H54 (cell line): ENCODE data around the gene PNMA6F.
A peak's percentile ranks its signal among the peaks of the same experiment; 100 is the strongest.
"Not testable (repeated sequence)": the region's sequence is repeated elsewhere in the genome, so short reads cannot be mapped to it uniquely, and the experiment has no call there.

Experiments
- DNase-seq: peaks from one replicate; pipeline ENCODE4 v3.0.0; 2011; ENCODE audit warnings: low spot score, mixed read lengths; ENCODE audit not compliant: insufficient read length
- FAIRE-seq: peaks from 3 replicates; lab custom pipeline; 2011; peaks lifted over from hg19 to GRCh38; lab: Jason Lieb, UNC
- POLR2A ChIP-seq: IDR thresholded peaks from 2 replicates; pipeline ENCODE4 v1.6.1; 2011; ENCODE audit warnings: low read depth, mild to moderate bottlenecking, low read length

The PNMA6F gene

DNA sequence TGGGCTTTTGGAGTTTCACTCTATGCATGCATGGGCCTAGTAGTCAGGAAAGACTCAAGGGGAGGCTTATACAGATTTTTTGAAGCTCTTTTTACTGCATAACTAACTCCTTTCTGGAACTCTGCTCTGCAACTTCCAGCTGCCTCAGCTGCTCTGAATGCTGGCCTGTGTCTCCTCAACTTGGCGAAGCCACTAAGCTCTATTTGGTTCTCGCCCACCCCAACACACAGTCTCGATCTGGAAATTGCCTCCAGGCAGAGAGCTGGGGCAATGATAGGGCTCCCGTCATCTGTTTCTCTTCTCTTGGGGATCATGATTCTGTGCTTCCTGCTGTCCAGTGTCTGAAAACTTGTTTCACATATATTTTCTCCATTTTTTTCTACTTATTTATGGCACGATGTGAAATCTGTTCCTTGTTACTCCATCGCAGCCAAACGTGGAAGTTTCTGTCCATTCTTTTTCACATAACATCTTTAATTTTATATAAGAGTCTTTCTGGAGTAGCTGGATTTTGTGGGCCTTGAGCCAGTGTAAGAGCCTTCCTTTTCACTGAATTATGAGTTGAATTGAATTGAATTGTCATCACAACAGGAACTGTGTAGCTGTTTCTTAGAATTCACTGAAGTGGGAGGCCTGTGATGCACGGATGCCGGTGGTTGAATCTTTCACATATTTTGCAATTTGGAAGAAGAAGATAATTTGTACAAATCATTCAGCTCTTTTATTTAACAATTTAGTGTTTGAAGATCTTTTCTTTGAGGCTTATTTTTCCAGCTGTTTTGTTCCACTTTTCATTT is 21.4 kb upstream of the PNMA6F start:
- DNase-seq, result no peak
- no peak for TF ChIP-seq POLR2A
- FAIRE-seq, result no peak

DNA sequence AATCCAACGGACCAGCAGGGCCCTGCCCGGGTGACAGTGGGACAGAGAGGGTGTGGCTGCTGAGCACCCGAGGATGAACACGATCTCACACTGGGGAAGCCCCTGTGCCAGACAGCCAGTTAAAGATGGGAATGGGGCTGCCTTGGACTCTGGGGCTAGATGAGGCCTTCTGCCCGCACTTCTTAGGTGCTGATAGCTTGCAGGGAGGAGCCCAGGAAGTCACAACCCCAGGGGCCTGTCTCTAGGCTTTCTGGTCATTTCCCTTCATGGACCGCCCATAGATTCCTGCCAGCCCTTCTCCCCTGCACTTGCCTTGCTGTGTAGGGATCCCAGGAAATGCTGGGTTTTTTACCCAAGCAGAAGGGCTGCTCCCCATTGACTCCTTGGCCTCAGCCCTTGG is 18.5 kb upstream of the PNMA6F start:
- no peak for FAIRE-seq
- DNase-seq, result no peak
- TF ChIP-seq POLR2A, result no peak

DNA sequence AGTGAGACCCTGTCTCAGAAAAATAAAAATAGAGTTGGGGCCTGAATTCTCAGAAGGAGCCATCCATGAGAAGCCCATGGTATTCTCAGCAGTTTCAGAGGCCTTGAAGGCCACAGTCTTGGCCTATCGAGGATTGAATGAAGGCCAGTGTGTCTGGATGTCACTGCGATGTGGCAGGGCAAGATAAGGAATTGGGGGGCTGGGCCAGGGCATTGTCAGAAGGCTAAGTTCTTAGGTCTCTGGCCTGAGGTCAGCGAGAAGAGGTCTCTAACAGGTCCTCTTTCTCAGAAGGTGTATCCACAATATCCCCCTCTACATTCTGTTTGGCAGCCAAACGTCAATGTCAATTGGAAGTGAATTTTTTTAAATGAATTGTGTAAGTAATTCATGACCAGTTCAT is 18.1 kb upstream of the PNMA6F start:
- FAIRE-seq, result no peak
- DNase-seq, result no peak
- no peak for TF ChIP-seq POLR2A

DNA sequence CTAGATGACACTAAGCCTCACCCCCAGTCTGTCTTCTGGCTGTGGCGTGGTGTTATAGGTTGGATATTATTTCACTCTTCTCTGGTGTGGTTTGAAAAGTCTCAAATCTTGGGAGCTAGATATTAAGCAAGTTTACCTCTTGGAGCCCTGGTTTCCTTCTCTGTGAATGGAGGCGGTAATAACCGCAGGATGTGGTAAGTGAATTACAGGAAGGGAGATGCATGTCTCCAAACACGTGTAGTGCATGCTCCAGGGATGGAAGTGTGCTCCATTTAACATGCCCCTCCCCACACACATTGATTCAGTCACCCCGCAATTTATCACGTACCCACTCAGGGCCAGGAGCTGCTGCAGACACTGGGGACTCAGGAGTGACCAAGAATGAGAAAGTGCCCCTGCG is 17.3 kb upstream of the PNMA6F start:
- FAIRE-seq (no peak), DNase-seq (no peak)
- TF ChIP-seq POLR2A, result no peak

DNA sequence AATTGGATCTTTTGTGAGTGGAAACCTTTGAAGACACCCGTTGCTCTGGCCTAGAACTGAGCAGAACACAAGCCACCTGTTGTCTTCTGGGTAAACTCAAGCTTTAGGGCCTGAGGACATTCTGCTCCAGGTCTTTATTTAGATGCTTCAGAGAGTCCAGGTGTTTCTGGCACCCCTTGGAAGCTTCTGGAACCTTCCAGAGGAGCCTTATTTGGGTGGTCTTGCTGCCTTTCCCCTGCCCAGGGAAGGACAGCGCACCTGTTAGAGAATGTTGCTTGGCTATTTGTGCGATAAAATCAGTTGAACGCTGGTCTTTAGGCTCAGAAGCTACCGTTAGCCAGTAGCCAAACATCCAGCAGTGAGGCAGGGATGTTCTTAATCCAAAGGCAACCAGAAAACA is 15.4 kb upstream of the PNMA6F start:
- FAIRE-seq, result no peak
- no peak for TF ChIP-seq POLR2A

DNA sequence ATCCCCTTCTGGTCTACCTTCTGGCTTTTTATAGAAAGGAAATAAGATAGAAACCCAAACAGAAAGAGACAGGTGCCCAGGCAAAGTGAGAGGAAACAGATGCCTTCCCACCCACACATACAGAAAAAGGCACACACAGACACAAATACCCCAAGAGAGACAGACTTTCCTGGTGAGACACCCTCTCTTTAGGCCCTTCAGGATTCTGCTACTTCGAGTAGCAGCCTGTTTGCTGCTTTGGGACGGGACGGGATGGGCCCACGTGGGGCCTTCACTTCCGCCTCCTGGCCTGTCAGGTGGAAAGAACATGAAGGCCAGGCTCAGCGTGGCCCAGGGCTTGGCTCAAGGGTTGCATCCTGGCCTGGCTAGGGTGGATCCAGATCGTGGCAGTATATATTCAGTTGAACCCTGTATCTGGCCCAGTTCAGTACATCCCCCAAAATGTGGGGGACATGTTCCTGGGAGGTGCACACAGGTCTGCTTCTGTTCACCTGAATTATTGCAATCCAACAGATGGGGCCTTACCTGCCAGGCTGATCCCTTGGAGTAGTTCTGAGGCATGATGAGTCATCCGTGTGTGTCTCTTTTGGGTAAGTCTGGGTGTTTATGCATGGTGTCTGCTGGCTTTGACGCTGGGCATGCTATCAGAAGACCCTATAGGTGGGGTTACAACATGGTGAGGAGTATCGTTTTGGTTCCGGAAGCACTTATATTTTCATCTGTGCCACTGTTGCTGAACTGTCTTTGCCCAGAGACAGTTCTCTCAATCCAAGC is 14.7 kb upstream of the PNMA6F start:
- TF ChIP-seq POLR2A, result no peak
- no peak for FAIRE-seq
- DNase-seq, result no peak

More for the DNA sequence above, 15.4 kb upstream of the PNMA6F start:
- no peak for DNase-seq

DNA sequence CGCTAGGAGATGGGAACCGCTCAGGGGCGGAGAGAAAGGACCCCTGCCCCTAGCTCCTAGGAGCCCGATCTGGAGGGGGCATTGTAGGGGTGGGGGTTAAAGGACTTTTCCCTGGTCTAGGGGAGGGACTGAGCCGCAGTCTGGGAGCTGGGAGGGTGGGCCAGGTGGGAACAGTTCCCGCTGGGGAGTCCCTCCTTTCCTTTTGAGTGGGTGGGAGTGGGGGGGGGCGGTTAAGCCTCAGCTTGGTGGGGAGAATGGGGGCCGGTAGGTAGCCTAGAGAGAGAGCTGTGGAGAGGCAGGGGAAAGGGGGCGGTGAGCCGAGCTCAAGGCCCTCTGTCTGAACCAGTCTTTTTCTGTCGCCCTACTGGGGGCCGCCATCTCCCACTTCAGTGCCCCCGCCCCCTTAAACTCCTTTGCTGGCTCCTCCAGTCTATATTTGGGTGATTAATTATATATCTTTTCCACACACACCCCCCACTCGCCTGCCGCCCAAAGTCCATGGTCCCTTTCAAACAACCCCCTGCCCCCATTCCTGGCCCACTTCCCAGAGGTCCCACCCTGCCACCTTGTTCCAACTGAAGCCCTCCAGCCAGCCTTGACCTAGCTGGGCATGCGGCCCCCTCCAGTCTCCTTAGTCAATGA is 13.2 kb upstream of the PNMA6F start:
- DNase-seq, result no peak
- no peak for TF ChIP-seq POLR2A
- FAIRE-seq, result no peak

DNA sequence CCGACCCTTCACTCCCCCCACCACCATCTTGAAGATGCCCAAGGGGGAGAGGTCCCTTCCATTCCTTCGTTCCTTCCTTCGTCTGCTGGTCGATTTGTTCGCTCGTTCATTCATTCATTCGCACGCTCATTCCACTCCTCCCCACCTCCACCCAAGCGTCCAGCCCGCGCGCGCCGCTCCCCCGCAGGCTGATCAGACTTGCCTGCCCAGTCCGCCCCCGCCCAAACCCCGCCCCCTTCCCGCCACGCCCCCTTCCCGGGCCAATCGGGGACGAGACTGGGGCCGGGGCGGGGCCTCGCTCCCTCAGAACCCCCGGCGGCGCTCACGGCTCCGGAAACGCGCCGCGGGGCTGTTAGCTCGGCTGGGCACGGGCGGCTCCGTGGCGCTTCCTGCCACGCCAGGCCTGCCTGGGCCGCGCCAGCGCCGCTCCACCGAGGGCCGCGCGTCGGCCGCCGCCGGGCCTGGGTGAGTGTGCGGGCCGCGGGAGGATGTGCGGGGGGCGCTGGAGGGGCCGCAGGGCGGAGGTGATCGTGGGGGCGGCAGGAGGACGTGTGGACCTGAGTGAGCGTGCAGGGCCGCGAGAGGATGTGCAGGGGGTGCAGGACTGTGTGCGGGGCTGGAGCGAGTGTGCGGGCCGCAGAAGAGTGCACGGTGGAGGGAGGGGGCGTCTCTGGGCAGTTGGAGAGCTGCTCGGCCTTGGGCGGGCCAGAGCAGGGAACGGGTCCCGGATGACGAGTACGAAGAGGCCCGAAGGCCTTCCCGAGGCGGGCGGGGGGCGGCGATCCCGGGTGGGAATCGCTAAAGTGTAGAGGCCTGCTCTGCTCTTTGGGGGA is 12.5 kb upstream of the PNMA6F start, which contains the start of gene ZNF275:
Gene ZNF275, plus strand, starts transcription at position 333 of the 833 bp plus-strand sequence. CDS start 2,527 bp downstream, outside the sequence.
- DNase-seq (peak; percentile 86), FAIRE-seq (no peak)
- peak; percentile 73 for TF ChIP-seq POLR2A

DNA sequence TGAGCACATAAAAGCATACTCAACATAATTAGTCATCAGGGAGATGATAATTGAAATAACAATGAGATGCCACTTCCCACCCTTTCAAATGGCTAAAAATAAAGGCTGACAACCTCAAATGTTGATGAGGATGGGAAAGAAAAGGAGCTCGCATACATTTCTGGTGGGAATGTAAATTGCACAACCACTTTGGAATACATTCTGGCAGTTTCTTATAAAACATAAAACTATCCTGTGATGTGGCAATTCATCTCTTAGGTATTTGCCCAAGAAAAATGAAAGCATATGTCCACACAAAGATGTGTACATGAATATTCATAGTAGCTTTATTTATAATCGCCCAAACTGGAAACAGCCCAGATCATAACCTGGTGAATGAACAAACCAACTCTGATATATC is 11.7 kb upstream of the PNMA6F start:
- no peak for TF ChIP-seq POLR2A
- FAIRE-seq (no peak), DNase-seq (no peak)

DNA sequence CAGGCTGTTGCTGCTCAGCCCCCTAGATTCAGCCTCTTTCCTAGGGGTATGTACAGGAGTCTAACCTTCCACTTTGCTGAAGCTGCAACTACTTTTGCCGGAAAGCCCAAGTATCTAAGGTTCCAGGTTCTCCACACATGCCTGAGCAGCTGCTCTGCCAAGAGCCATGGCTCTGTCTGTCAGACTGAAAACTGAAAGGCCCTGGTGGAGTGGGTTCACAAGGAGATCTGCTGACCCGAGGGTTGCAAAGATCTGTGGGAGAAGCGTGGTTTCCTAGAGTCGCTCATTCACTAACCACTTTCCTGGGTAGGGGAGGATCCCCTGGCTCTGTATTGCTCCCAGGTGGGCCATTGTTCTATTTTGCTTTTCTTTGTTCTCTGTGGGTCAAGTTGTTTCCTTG is 6.0 kb upstream of the PNMA6F start:
- no peak for FAIRE-seq
- no peak for TF ChIP-seq POLR2A

DNA sequence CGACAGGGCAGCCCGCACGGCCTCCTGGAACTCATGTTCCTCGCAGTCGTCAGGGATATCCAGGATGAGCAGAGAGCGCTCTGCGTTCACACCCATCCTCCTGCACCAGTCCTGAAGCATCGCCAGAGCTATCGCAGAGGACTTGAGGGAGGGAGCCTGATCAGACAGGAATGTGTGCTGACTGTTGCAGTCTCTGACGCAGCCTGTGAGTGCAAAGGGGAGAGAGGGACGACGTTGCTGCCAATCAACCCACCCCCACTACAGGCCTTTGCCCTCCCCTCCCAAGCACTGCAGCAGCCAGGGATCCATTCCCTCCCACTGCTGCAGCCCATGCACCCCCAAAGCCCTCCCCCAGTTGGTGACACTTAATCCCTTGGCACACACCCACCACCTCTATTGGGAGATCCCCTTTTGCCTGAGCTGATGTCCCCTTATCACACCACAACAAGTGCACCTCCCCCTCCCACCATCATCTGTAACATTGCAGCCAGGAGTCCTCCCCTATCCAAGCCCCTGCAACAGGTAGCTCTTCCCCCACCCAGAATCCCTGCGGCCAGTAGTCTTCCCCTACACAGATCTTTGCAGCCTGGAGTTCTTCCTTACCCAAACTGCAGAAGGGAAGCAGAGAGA is 897 bp downstream of the PNMA6F start:
- TF ChIP-seq POLR2A, result no peak
- no peak for DNase-seq
- no peak for FAIRE-seq

More for the DNA sequence above, 6.0 kb upstream of the PNMA6F start:
- DNase-seq, result no peak

DNA sequence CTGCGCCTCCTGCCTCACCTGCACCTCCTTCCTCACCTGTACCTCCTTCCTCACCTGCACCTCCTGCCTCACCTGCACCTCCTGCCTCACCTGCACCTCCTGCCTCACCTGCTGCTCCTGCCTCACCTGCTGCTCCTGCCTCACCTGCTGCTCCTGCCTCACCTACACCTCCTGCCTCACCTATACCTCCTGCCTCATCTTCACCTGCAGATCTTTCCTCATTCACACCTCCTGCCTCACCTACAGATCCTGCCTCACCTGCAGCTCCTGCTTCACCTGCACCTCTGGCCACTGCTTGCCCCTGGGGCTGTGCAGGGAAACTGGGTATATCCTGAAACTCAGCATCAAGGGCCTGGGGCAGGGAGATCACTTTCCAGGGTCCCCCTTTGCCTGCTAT is 1.5 kb downstream of the PNMA6F start:
- DNase-seq, FAIRE-seq: not testable (repeated sequence)
